Peyer's patch (tissue), 4 donors: Measurements from ENCODE around the gene SOX6. TPM values are rescaled to one million over a fixed set of nuclear protein-coding genes. Genes with fewer than 3 reads are reported as not detected.

Source experiments
- DNase-seq, 3 donors: peaks; one replicate each; pipeline ENCODE4 v3.0.0-alpha.2; 2017 to 2019
- H3K27ac ChIP-seq, 4 donors: fragments of 200-600 bp; sonication (generic); one replicate each; pipeline ENCODE4 v1.5.1; 2016 to 2019
- H3K27me3 ChIP-seq, 2 donors: fragments of 200-600 bp; sonication (generic); one replicate each; pipeline ENCODE4 v1.5.1; 2019
- H3K36me3 ChIP-seq, 3 donors: fragments of 200-600 bp; sonication (generic); one replicate each; pipeline ENCODE4 v1.5.1; 2016 to 2019
- H3K4me1 ChIP-seq, 4 donors: fragments of 200-600 bp; sonication (generic); one replicate each; pipeline ENCODE4 v1.5.1; 2016 to 2019
- H3K4me3 ChIP-seq, 4 donors: fragments of 200-600 bp; sonication (generic); 1 replicate in 3 of 4; 2 replicates in 1 of 4; pipeline ENCODE4 v1.5.1; 2016 to 2019; ENCODE audit warnings: mild to moderate bottlenecking in 1 of 4
- H3K9me3 ChIP-seq, 4 donors: fragments of 200-600 bp; sonication (generic); one replicate each; pipeline ENCODE4 v1.5.1; 2016 to 2019; ENCODE audit warnings: mild to moderate bottlenecking in 1 of 4
- CTCF ChIP-seq, 6 experiments: fragments of 450-650 bp in 4 of 6; fragments of 200-600 bp in 2 of 6; sonication (generic) in 1 of 6; IDR thresholded peaks; one replicate each; pipeline ENCODE4 v1.5.1; 2017 to 2019; ENCODE audit warnings: antibody characterized with exemption in 6 of 6, mild to moderate bottlenecking in 3 of 6, moderate library complexity in 1 of 6
- POLR2A ChIP-seq, 2 donors: fragments of 450-650 bp; IDR thresholded peaks; one replicate each; pipeline ENCODE4 v1.5.1; 2017; ENCODE audit warnings: antibody characterized with exemption in 2 of 2, mild to moderate bottlenecking in 2 of 2, moderate library complexity in 2 of 2
- total RNA-seq, 4 donors: library from RNA; depleted of rRNA; stranded (reverse); fragments of >200 nt; gene quantifications; one replicate each; pipeline ENCODE4 v1.1.0, GENCODE V29; 2016

The SOX6 gene
- total RNA-seq, 4 donors from 2014 or later: 144 to 205 (median 161) TPM

GRCh38 chr11:16087886-16088285 lies 268.5 kb downstream of the SOX6 start:
- no peaks in the 10 kb centered on the region for H3K36me3 ChIP-seq
- H3K4me1 ChIP-seq: peaks cover 0 to 6% (median 0%) of the 10 kb centered on the region in 4 donors
- TF ChIP-seq CTCF (IDR thresholded peaks at IDR 0.05): no peak
- no peak for TF ChIP-seq POLR2A (IDR thresholded peaks at IDR 0.05)
- DNase-seq: no peak
- H3K27me3 ChIP-seq: no peaks in the 10 kb centered on the region
- no peaks in the 10 kb centered on the region for H3K9me3 ChIP-seq
- no peak overlapping the region for H3K4me3 ChIP-seq
- no peak overlapping the region for H3K27ac ChIP-seq

GRCh38 chr11:16086229-16086819 lies 270.0 kb downstream of the SOX6 start:
- TF ChIP-seq POLR2A (IDR thresholded peaks at IDR 0.05) (no peak), CTCF (IDR thresholded peaks at IDR 0.05) (no peak)
- peaks cover 0 to 10% (median 0%) of the 10 kb centered on the region in 4 donors for H3K4me1 ChIP-seq
- H3K27me3 ChIP-seq: no peaks in the 10 kb centered on the region
- no peak for DNase-seq
- H3K36me3 ChIP-seq: no peaks in the 10 kb centered on the region
- H3K9me3 ChIP-seq: no peaks in the 10 kb centered on the region
- no peak overlapping the region for H3K4me3 ChIP-seq
- H3K27ac ChIP-seq: no peak overlapping the region

- Histone ChIP-seq H3K27me3 (no peaks in the 10 kb centered on the region), H3K4me1 (peaks cover 0 to 4% (median 0%) of the 10 kb centered on the region in 4 donors), H3K27ac (no peak overlapping the region), H3K4me3 (no peak overlapping the region), H3K36me3 (no peaks in the 10 kb centered on the region), H3K9me3 (no peaks in the 10 kb centered on the region)
- TF ChIP-seq CTCF (IDR thresholded peaks at IDR 0.05) (no peak), POLR2A (IDR thresholded peaks at IDR 0.05) (no peak)
- no peak for DNase-seq
Observed at GRCh38 chr11:16082095-16083055, 274.0 kb downstream of the SOX6 start.

- no peak overlapping the region for H3K4me3 ChIP-seq
- peaks cover 0 to 4% (median 0%) of the 10 kb centered on the region in 4 donors for H3K4me1 ChIP-seq
- TF ChIP-seq POLR2A (IDR thresholded peaks at IDR 0.05) (no peak), CTCF (IDR thresholded peaks at IDR 0.05) (no peak)
Observed at GRCh38 chr11:16081382-16082094, 274.8 kb downstream of the SOX6 start.

GRCh38 chr11:16080688-16081381 lies 275.5 kb downstream of the SOX6 start:
- Histone ChIP-seq H3K4me1 (peaks cover 0 to 4% (median 0%) of the 10 kb centered on the region in 4 donors), H3K27ac (no peak overlapping the region), H3K9me3 (no peaks in the 10 kb centered on the region), H3K4me3 (no peak overlapping the region), H3K36me3 (no peaks in the 10 kb centered on the region), H3K27me3 (no peaks in the 10 kb centered on the region)
- no peak for DNase-seq
- TF ChIP-seq CTCF (IDR thresholded peaks at IDR 0.05) (no peak), POLR2A (IDR thresholded peaks at IDR 0.05) (no peak)

More at GRCh38 chr11:16081382-16082094, 274.8 kb downstream of the SOX6 start:
- no peaks in the 10 kb centered on the region for H3K36me3 ChIP-seq
- no peak overlapping the region for H3K27ac ChIP-seq
- no peak for DNase-seq
- no peaks in the 10 kb centered on the region for H3K27me3 ChIP-seq
- no peaks in the 10 kb centered on the region for H3K9me3 ChIP-seq
